HG02938 (cell line): ENCODE measurements around the gene KRT36.

Experiments used
- ATAC-seq: cut with Tn5 transposase; IDR thresholded peaks from one replicate; pipeline ENCODE4 v1.9.1; 2021; ENCODE audit warnings: mild to moderate bottlenecking, moderate library complexity; ENCODE audit not compliant: unreplicated experiment

The KRT36 gene

GRCh38 chr17:41504246-41504977, 14.7 kb upstream of the KRT36 start:
- no peak for ATAC-seq

- ATAC-seq = no peak
Observed at GRCh38 chr17:41503202-41503601, 13.5 kb upstream of the KRT36 start.

GRCh38 chr17:41500131-41500911, 10.6 kb upstream of the KRT36 start:
- ATAC-seq = no peak

GRCh38 chr17:41499714-41500113, 10.0 kb upstream of the KRT36 start:
- ATAC-seq = no peak

- ATAC-seq = no peak
Observed at GRCh38 chr17:41498276-41498675, 8.6 kb upstream of the KRT36 start.

- peak; percentile 78 for ATAC-seq
Observed at GRCh38 chr17:41496803-41497484, 7.2 kb upstream of the KRT36 start.

- ATAC-seq = no peak
Observed at GRCh38 chr17:41494524-41494923, 4.8 kb upstream of the KRT36 start.

GRCh38 chr17:41492771-41493170, 3.1 kb upstream of the KRT36 start:
- ATAC-seq = no peak

- no peak for ATAC-seq
Observed at GRCh38 chr17:41492351-41492750, 2.6 kb upstream of the KRT36 start.

GRCh38 chr17:41491476-41491875, 1.8 kb upstream of the KRT36 start:
- no peak for ATAC-seq

- ATAC-seq = no peak
Observed at GRCh38 chr17:41490000-41490990, 585 bp upstream of the KRT36 start.

- no peak for ATAC-seq
Observed at GRCh38 chr17:41486809-41487530, 2.7 kb downstream of the KRT36 start.

GRCh38 chr17:41486316-41486715, 3.4 kb downstream of the KRT36 start:
- no peak for ATAC-seq

- ATAC-seq = no peak
Observed at GRCh38 chr17:41484920-41485904, 4.5 kb downstream of the KRT36 start.

GRCh38 chr17:41483991-41484826, 5.5 kb downstream of the KRT36 start:
- ATAC-seq = no peak

GRCh38 chr17:41483531-41483930, 6.2 kb downstream of the KRT36 start:
- ATAC-seq = no peak

GRCh38 chr17:41481036-41481435, 8.7 kb downstream of the KRT36 start, which contains the start of gene KRT35:
KRT35 (minus strand) TSS chr17:41481151; CDS start chr17:41481097, 54 bp downstream.
- ATAC-seq = no peak

GRCh38 chr17:41480581-41480980, 9.1 kb downstream of the KRT36 start:
- no peak for ATAC-seq
